ENCODE measurements around the gene IFNA5.
A peak's percentile ranks its signal among the peaks of the same experiment; 100 is the strongest.

Gene IFNA5

DNA sequence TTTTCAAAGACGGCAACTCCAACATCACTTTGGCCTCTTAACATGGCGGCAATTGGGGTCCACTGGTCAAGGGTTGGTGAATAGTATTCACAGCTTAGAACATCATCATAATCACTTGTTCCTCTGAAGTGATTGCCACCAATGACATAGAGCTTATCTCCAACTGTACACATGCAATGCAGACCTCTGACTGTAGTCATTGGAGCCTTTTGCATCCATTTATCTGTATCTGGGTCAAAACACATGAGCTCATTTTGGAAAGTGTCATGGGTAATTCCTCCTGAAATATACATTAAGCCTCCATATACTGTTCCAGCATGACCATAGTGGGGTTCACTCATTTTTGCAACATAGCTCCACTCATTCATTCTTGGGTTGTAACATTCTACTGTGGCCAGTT, 28.1 kb upstream of the IFNA5 start:
- TF ChIP-seq, protein P1, sequence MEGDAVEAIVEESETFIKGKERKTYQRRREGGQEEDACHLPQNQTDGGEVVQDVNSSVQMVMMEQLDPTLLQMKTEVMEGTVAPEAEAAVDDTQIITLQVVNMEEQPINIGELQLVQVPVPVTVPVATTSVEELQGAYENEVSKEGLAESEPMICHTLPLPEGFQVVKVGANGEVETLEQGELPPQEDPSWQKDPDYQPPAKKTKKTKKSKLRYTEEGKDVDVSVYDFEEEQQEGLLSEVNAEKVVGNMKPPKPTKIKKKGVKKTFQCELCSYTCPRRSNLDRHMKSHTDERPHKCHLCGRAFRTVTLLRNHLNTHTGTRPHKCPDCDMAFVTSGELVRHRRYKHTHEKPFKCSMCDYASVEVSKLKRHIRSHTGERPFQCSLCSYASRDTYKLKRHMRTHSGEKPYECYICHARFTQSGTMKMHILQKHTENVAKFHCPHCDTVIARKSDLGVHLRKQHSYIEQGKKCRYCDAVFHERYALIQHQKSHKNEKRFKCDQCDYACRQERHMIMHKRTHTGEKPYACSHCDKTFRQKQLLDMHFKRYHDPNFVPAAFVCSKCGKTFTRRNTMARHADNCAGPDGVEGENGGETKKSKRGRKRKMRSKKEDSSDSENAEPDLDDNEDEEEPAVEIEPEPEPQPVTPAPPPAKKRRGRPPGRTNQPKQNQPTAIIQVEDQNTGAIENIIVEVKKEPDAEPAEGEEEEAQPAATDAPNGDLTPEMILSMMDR (conservative IDR thresholded peaks at IDR 0.05; ENCODE audit: control insufficient read depth, insufficient read depth, low read depth, low read length), result no peak
- peak overlapping the region; percentile 8 for H3K4me3 ChIP-seq (ENCODE audit: control insufficient read depth, low read depth, low read length)
- no peak for DNase-seq (ENCODE audit: low read depth)

DNA sequence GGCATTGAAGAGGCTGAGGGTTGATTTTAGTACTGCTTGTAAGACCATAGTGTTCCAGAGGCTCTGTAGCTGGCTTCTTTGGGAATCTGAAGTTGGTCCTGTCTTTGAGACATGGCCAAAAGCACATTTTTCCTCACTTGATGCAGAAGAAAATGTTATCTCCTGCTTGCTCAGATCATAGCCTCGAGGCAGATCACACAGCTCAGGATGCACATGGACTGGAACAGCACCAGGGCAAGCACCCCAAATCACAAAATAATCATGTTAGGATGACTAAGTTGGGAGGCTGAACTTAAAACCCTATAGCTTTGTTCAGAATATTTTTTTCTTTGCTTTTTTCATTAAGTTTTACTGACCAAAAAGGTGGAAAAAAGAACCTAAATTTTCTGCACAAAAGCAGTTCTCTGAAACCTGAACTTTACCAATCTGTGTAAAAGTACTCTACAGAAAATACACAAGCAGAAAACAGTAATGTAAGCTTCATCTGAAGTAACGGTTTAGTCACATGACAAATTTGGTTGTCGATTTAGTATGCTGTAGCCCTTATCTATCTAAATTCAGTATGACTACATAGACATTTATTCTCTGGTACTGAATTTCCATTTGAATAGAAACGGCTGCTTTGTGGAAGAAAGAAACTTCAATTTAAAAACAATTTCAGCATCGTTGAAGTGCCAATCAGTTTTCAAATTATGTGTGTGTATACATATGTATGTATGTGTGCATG, 26.7 kb upstream of the IFNA5 start:
- no peak for DNase-seq (ENCODE audit: low read depth)
- peak overlapping the region; percentile 14 for H3K4me3 ChIP-seq (ENCODE audit: control insufficient read depth, low read depth, low read length)
- TF ChIP-seq, protein P1 (conservative IDR thresholded peaks at IDR 0.05; ENCODE audit: control insufficient read depth, insufficient read depth, low read depth, low read length), result no peak

DNA sequence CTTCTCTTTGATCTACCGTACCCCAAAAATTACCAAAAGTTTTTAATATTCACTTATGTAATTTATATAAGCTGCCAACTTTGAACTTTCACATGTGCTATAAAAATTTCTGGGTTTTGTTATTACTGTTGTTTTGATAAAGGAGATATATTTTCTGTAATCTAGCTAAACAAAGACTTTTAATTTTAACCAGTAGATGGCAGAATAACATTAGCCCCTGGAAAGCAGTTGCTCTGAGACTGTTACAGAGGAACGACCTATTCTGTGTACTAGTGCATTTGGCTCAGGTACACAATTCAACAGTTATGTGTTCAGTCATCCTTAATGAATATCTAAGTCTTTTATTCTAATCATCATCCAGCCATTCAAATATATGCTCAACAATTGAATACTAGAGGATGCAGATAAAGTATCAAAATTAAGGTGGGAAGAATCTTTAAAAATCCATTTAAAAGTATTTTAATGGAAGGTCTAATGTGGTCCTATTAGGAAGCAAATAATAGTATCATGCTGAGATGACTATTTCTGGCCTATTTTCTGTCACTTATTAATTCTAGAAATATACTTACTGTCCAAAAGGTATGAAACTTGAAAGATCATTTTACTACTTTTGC, 21.5 kb upstream of the IFNA5 start:
- peak; percentile 59 for DNase-seq (ENCODE audit: low read depth)
- TF ChIP-seq, protein P1 (conservative IDR thresholded peaks at IDR 0.05; ENCODE audit: control insufficient read depth, insufficient read depth, low read depth, low read length), result peak; percentile 75
- H3K4me3 ChIP-seq (ENCODE audit: control insufficient read depth, low read depth, low read length), result no peak overlapping the region

DNA sequence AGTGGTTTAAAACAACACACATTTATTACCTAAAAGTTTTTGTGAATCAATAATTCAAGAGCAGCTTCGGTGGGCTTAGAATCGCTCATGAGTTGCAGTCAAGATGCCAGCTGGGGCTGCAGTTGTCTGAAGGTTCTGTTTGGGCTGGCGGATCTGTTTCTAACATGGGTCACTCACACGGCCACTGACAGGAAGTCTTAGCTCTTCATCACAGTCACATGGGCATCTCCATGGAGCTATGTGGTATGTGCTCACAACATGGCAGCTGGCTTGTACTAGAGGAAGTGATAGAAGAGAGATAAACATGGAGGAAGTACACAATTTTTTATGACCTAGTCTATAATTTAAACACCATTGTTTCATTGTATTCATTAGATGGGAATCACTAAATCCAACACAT, 18.9 kb upstream of the IFNA5 start:
- DNase-seq (ENCODE audit: low read depth), result no peak
- no peak overlapping the region for H3K4me3 ChIP-seq (ENCODE audit: control insufficient read depth, low read depth, low read length)
- TF ChIP-seq, protein P1 (conservative IDR thresholded peaks at IDR 0.05; ENCODE audit: control insufficient read depth, insufficient read depth, low read depth, low read length), result no peak

- no peak for DNase-seq (ENCODE audit: low read depth)
- TF ChIP-seq, protein P1 (conservative IDR thresholded peaks at IDR 0.05; ENCODE audit: control insufficient read depth, insufficient read depth, low read depth, low read length), result no peak
- no peak overlapping the region for H3K4me3 ChIP-seq (ENCODE audit: control insufficient read depth, low read depth, low read length)
Observed at GRCh38 chr9:21322911-21323461, 17.9 kb upstream of the IFNA5 start.

DNA sequence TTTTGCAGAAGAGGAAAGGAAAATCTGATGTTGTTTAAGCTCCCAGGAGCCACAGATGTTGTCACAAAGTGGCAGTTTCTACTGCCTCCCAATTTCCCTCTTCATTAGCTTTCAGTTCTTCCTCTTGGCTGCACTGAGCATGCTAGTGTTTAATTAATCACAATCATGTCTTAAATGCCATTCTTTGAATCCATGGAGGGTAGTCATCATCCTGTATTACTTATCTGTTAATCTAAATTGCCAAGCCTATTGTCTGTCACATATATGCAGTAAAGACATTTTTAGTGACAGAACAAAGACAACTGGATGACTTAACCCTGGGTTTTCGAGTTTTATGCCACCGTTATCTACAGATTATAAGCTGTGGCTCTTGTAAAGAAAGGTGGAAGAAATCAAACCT, 15.4 kb upstream of the IFNA5 start:
- no peak overlapping the region for H3K4me3 ChIP-seq (ENCODE audit: control insufficient read depth, low read depth, low read length)
- no peak for DNase-seq (ENCODE audit: low read depth)
- TF ChIP-seq, protein P1 (conservative IDR thresholded peaks at IDR 0.05; ENCODE audit: control insufficient read depth, insufficient read depth, low read depth, low read length), result no peak
